SK-N-MC (cell line): ENCODE data around the gene SANBR.
"Not testable (repeated sequence)": the region's sequence is repeated elsewhere in the genome, so short reads cannot be mapped to it uniquely, and the experiment has no call there.

ENCODE experiments used
- DNase-seq: peaks from one replicate; pipeline ENCODE4 v3.0.0-alpha.2; 2011; ENCODE audit warnings: low read depth, low spot score
- H3K27ac ChIP-seq: fragments of 200-600 bp; sonication (generic); 2 replicates; pipeline ENCODE4 v1.5.1; 2016; ENCODE audit warnings: mixed run types
- H3K36me3 ChIP-seq: fragments of 200-600 bp; sonication (generic); 2 replicates; pipeline ENCODE4 v1.6.1; 2017; ENCODE audit warnings: antibody characterized with exemption, low read length, mixed read lengths; ENCODE audit not compliant: insufficient read depth
- H3K4me3 ChIP-seq: fragments of 200-600 bp; sonication (generic); 2 replicates; pipeline ENCODE4 v1.5.1; 2016
- H3K9ac ChIP-seq: fragments of 200-600 bp; sonication (generic); 2 replicates; pipeline ENCODE4 v1.8.0; 2017; ENCODE audit warnings: mixed run types, mixed read lengths; ENCODE audit not compliant: insufficient read length
- H3K9me3 ChIP-seq: fragments of 200-600 bp; sonication (generic); 2 replicates; pipeline ENCODE4 v1.6.1; 2017; ENCODE audit warnings: low read depth, mild to moderate bottlenecking, antibody characterized with exemption, low read length, moderate library complexity, mixed read lengths
- EZH2 ChIP-seq: fragments of 200-600 bp; sonication (generic); IDR thresholded peaks from one replicate; pipeline ENCODE4 v1.6.1; 2017; ENCODE audit warnings: antibody characterized with exemption
- FOXP2 ChIP-seq: optimal IDR thresholded peaks from 2 replicates; pipeline ENCODE3; 2011; ENCODE audit warnings: mild to moderate bottlenecking, moderate library complexity; ENCODE audit not compliant: insufficient read depth; ENCODE audit errors: extremely low read length, control extremely low read depth
- POLR2AphosphoS5 ChIP-seq: IDR thresholded peaks from 2 replicates; pipeline ENCODE4 v1.6.1; 2012; ENCODE audit warnings: mild to moderate bottlenecking, low read depth, low read length, borderline replicate concordance

Gene SANBR

DNA sequence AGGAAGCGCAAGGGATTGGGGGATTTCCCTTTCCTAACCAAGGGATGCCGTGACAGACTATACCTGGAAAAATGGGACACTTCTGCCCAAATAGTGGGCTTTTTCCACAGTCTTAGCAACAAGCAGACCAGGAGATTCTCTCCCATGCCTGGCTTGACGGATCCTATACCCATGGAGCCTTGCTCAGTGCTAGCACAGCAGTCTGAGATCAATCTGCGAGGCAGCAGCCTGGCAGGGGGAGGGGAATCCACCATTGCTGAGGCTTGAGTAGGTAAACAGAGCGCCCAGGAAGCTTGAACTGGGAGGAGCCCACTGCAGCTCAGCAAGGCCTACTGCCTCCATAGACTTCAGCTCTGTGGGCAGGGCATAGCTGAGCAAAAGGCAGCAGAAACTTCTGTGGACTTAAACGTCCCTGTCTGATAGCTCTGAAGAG, 44.4 kb upstream of the SANBR start:
- no peaks in the 10 kb centered on the region for H3K9me3 ChIP-seq
- no peak for TF ChIP-seq POLR2AphosphoS5
- TF ChIP-seq FOXP2, result no peak
- no peak for TF ChIP-seq EZH2
- H3K27ac ChIP-seq, result no peak overlapping the region
- no peak overlapping the region for H3K9ac ChIP-seq
- no peak for DNase-seq
- no peak overlapping the region for H3K4me3 ChIP-seq
- H3K36me3 ChIP-seq, result peaks cover 41% of the 10 kb centered on the region

DNA sequence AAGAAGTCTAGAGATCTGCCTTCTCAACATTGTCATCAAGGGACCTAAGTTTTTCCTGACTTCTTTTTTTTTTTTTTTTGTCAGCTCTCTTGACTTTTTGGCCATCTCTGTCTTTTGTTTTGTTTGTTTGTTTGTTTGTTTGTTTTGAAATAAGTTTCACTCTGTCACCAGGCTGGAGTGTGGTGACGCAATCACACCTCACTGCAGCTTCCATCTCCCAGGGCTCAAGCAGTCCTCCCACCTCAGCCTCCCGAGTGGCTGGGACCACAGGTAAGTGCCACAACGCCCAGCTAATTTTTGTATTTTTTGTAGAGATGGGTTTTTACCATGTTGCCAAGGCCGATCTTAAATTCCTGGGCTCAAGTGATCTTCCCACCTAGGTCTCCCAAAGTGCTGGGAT, 42.0 kb upstream of the SANBR start:
- Histone ChIP-seq H3K9ac (no peak overlapping the region), H3K36me3 (peaks cover 48% of the 10 kb centered on the region), H3K9me3 (no peaks in the 10 kb centered on the region), H3K4me3 (no peak overlapping the region), H3K27ac (no peak overlapping the region)
- DNase-seq, result no peak
- TF ChIP-seq FOXP2 (no peak), EZH2 (no peak), POLR2AphosphoS5 (no peak)

DNA sequence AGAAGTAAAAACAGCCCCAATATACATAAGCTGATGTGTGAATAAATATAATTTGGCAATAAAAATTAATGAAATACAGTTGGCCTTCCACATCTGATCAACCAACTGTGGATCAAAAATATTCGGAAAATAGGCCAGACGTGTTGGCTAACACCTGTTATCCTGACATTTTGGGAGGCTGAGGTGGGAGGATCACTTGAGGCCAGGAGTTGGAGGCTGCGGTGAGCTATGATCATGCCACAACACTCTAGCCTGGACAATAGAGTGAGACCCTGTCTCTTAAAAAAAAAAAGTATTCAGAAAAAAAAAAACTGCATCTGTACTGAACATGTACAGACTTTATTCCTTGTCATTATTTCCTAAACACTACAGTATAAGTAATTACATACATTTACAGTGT, 36.1 kb upstream of the SANBR start:
- no peak overlapping the region for H3K9ac ChIP-seq
- peaks cover 55% of the 10 kb centered on the region for H3K36me3 ChIP-seq
- no peak for DNase-seq

DNA sequence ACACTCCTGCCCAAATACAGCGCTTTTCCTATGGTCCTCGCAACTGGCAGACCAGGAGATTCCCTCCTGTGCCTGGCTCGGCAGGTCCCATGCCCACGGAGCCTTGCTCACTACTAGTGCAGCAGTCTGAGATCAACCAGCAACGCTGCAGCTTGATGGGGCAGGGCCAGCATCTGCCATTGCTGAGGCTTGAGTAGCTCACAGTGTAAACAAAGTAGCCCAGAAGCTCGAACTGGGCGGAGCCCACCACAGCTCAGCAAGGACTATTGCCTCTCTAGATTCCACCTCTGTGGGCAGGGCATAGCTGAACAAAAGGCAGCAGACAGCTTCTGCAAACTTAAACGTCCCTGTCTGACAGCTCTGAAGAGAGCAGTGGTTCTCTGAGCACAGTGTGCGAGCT, 31.1 kb upstream of the SANBR start:
- peaks cover 51% of the 10 kb centered on the region for H3K36me3 ChIP-seq
- not testable (repeated sequence) for DNase-seq, H3K27ac ChIP-seq, H3K4me3 ChIP-seq, H3K9ac ChIP-seq, H3K9me3 ChIP-seq

More for the DNA sequence above, 36.1 kb upstream of the SANBR start:
- Histone ChIP-seq H3K4me3 (no peak overlapping the region), H3K9me3 (no peaks in the 10 kb centered on the region), H3K27ac (no peak overlapping the region)
- no peak for TF ChIP-seq EZH2
- no peak for TF ChIP-seq POLR2AphosphoS5
- TF ChIP-seq FOXP2, result no peak

DNA sequence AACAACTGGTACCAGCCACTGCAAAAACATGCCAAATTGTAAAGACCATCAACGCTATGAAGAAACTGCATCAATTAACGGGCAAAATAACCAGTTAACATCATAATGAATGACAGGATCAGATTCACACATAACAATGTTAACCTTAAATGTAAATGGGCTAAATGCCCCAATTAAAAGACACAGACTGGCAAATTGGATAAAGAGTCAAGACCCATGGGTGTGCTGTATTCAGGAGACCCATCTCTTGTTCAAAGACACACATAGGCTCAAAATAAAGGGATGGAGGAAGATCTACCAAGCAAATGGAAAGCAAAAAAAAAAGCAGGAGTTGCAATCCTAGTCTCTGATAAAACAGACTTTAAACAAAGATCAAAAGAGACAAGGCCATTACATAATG, 29.0 kb upstream of the SANBR start:
- not testable (repeated sequence) for DNase-seq, H3K27ac ChIP-seq

DNA sequence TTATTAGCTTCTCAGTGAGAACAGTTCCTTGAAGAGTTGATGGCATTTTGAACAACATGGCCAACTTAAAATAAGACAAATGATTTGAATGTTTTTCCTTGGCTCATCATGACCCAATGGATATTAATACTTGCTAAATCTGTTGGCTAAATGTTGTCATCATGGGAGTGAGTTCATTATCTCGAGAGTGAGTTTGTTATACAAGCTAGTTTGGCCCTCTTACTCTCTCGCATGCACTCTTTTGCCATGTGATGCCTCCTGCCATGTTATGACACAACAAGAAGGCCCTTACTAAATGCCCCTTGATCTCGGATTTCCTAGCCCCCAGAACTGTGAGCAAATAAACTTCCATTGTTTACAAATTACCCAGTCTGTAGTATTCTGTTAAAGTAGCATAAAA, 22.9 kb upstream of the SANBR start:
- no peaks in the 10 kb centered on the region for H3K9me3 ChIP-seq
- H3K36me3 ChIP-seq, result peaks cover 27% of the 10 kb centered on the region
- no peak overlapping the region for H3K27ac ChIP-seq
- no peak overlapping the region for H3K4me3 ChIP-seq
- TF ChIP-seq FOXP2 (no peak), POLR2AphosphoS5 (no peak), EZH2 (no peak)
- no peak overlapping the region for H3K9ac ChIP-seq
- no peak for DNase-seq

More for the DNA sequence above, 29.0 kb upstream of the SANBR start:
- H3K9ac ChIP-seq, H3K9me3 ChIP-seq, H3K4me3 ChIP-seq: not testable (repeated sequence)
- peaks cover 38% of the 10 kb centered on the region for H3K36me3 ChIP-seq

DNA sequence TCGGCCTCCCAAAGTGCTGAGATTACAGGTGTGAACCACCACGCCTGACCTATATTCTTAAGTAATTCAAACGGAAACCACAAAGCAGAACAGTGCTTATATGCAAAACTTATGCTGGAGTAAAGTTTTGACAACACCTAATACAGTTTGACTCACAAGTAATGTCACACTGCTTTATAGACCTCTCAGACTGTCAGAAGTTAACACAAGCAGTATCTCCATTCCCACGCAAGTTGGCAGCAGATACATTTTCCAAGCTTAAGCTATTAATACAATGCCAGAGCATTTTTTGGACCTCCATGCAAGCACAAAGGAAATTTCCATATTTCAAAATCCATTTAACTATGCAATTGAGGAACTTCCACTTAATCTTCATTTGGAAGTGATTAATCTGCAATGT, 21.0 kb upstream of the SANBR start:
- Histone ChIP-seq H3K4me3 (no peak overlapping the region), H3K9ac (no peak overlapping the region), H3K36me3 (peaks cover 41% of the 10 kb centered on the region), H3K27ac (no peak overlapping the region), H3K9me3 (no peaks in the 10 kb centered on the region)
- DNase-seq, result no peak
- no peak for TF ChIP-seq EZH2
- no peak for TF ChIP-seq POLR2AphosphoS5
- no peak for TF ChIP-seq FOXP2

DNA sequence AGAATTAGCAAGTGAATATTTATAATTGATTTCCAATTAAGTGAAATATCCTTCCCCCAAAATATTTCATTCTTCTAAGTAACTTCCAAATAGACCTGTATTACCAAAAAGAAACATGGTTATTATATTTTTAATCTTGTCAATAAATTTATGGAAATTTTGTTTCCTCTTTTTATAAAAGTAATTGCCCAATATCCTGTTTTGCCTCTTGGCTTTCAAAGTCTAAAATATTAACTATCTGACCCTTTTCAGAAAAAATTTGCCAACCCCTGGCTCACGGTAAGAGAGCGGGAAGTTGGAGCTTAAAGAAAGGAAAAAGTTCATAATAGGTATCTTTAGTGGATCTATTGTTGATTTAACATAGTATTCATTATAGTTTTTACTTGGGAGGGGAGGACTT, 20.4 kb upstream of the SANBR start:
- peaks cover 41% of the 10 kb centered on the region for H3K36me3 ChIP-seq
- H3K27ac ChIP-seq, result peak overlapping the region; percentile 8; the same call in 1 of the 2 replicates
- H3K9ac ChIP-seq, result no peak overlapping the region

DNA sequence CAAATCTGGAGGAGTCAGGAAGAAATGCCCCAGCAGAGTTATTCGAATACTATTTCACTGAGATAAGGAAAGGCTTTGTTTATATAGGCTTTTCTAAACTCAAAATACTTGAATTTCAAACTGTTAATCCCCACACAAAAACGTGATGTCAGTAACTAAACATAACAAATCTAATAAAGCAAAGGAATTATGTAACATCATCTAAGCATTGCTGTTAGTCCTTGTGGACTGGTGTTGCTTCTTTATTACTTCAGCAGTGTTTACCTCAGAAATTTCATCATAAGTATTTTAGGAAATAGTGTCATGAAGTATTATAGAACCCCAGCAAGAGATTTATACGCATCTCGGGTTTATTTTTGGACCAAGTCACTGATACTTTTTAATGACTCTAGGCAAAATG, 19.7 kb upstream of the SANBR start:
- DNase-seq, result no peak
- H3K27ac ChIP-seq, result no peak overlapping the region
- H3K9ac ChIP-seq, result no peak overlapping the region
- no peaks in the 10 kb centered on the region for H3K9me3 ChIP-seq
- no peak overlapping the region for H3K4me3 ChIP-seq
- H3K36me3 ChIP-seq, result peaks cover 41% of the 10 kb centered on the region
- TF ChIP-seq POLR2AphosphoS5 (no peak), FOXP2 (no peak), EZH2 (no peak)

More for the DNA sequence above, 20.4 kb upstream of the SANBR start:
- no peaks in the 10 kb centered on the region for H3K9me3 ChIP-seq
- no peak for DNase-seq
- TF ChIP-seq EZH2 (no peak), POLR2AphosphoS5 (no peak), FOXP2 (no peak)
- H3K4me3 ChIP-seq, result no peak overlapping the region
